ENCODE measurements around the gene AFMID.
"Not testable (repeated sequence)": the region's sequence is repeated elsewhere in the genome, so short reads cannot be mapped to it uniquely, and the experiment has no call there.

AFMID gene

GRCh38 chr17:78239489-78239931, 52.3 kb downstream of the AFMID start:
- peak; percentile 56 for DNase-seq

- DNase-seq = no peak
Measured at GRCh38 chr17:78240012-78240655, 53.0 kb downstream of the AFMID start.

GRCh38 chr17:78240839-78241238, 53.7 kb downstream of the AFMID start:
- DNase-seq = no peak

GRCh38 chr17:78241277-78242023, 54.3 kb downstream of the AFMID start:
- DNase-seq = peak; percentile 41

- no peak for DNase-seq
Measured at GRCh38 chr17:78242024-78242742, 55.0 kb downstream of the AFMID start.

- no peak for DNase-seq
Measured at GRCh38 chr17:78247304-78247703, 60.1 kb downstream of the AFMID start.

GRCh38 chr17:78248051-78248914, 61.1 kb downstream of the AFMID start:
- DNase-seq = no peak

GRCh38 chr17:78249074-78249817, 62.1 kb downstream of the AFMID start:
- DNase-seq = no peak

GRCh38 chr17:78249818-78250806, 63.0 kb downstream of the AFMID start:
- DNase-seq = no peak

- DNase-seq = peak; percentile 92
Measured at GRCh38 chr17:78250891-78251772, 64.0 kb downstream of the AFMID start.

GRCh38 chr17:78251773-78252103, 64.6 kb downstream of the AFMID start:
- no peak for DNase-seq

GRCh38 chr17:78252111-78252634, 65.0 kb downstream of the AFMID start:
- no peak for DNase-seq

- no peak for DNase-seq
Measured at GRCh38 chr17:78252701-78253635, 65.8 kb downstream of the AFMID start.

GRCh38 chr17:78253636-78253945, 66.4 kb downstream of the AFMID start:
- not testable (repeated sequence) for DNase-seq

- DNase-seq = peak; percentile 88
Measured at GRCh38 chr17:78253946-78254672, 66.9 kb downstream of the AFMID start.

GRCh38 chr17:78255029-78255656, 68.0 kb downstream of the AFMID start:
- DNase-seq = no peak

GRCh38 chr17:78255953-78256706, 69.0 kb downstream of the AFMID start:
- no peak for DNase-seq
